Activated naive CD8-positive, alpha-beta T cell treated with anti-CD3 and anti-CD28 coated beads, Interleukin-2, amount 50 U/mL, for 24 hours (primary cell): ENCODE results near the gene UBE2R2.
A peak's percentile ranks its signal among the peaks of the same experiment; 100 is the strongest.
"Not testable (repeated sequence)": the region's sequence is repeated elsewhere in the genome, so short reads cannot be mapped to it uniquely, and the experiment has no call there.

Source experiments
- ATAC-seq: fragments of 150-1000 bp; cut with Tn5 transposase; one replicate; pipeline ENCODE4 v1.10.0; 2021
- DNase-seq: peaks from one replicate; pipeline ENCODE4 v3.0.0; 2021
- H3K27ac Mint-ChIP-seq: one replicate; pipeline ENCODE4 v1.8.0; 2021; ENCODE audit warnings: mild to moderate bottlenecking, mixed read lengths
- H3K27me3 Mint-ChIP-seq: one replicate; pipeline ENCODE4 v1.8.0; 2021; ENCODE audit warnings: mixed read lengths
- H3K36me3 Mint-ChIP-seq: one replicate; pipeline ENCODE4 v1.8.0; 2021; ENCODE audit warnings: low read depth, mixed read lengths
- H3K4me1 Mint-ChIP-seq: one replicate; pipeline ENCODE4 v1.8.0; 2021; ENCODE audit warnings: mixed read lengths
- H3K4me3 Mint-ChIP-seq: one replicate; pipeline ENCODE4 v1.8.0; 2021; ENCODE audit warnings: mild to moderate bottlenecking, moderate library complexity, mixed read lengths
- H3K9me3 Mint-ChIP-seq: one replicate; pipeline ENCODE4 v1.8.0; 2021; ENCODE audit warnings: mixed read lengths

UBE2R2 gene

GRCh38 chr9:33869243-33869642 lies 52.3 kb downstream of the UBE2R2 start:
- peaks cover 13% of the 10 kb centered on the region for H3K4me1 Mint-ChIP-seq
- not testable (repeated sequence) for H3K27me3 Mint-ChIP-seq, H3K27ac Mint-ChIP-seq, DNase-seq, H3K9me3 Mint-ChIP-seq, ATAC-seq, H3K4me3 Mint-ChIP-seq, H3K36me3 Mint-ChIP-seq

GRCh38 chr9:33877727-33878489 lies 60.9 kb downstream of the UBE2R2 start:
- no peaks in the 10 kb centered on the region for H3K9me3 Mint-ChIP-seq
- H3K4me1 Mint-ChIP-seq, result peaks cover 52% of the 10 kb centered on the region
- no peak for ATAC-seq
- H3K36me3 Mint-ChIP-seq, result peaks cover 2% of the 10 kb centered on the region
- no peak overlapping the region for H3K4me3 Mint-ChIP-seq
- no peak overlapping the region for H3K27ac Mint-ChIP-seq
- no peak for DNase-seq
- no peaks in the 10 kb centered on the region for H3K27me3 Mint-ChIP-seq

DNA sequence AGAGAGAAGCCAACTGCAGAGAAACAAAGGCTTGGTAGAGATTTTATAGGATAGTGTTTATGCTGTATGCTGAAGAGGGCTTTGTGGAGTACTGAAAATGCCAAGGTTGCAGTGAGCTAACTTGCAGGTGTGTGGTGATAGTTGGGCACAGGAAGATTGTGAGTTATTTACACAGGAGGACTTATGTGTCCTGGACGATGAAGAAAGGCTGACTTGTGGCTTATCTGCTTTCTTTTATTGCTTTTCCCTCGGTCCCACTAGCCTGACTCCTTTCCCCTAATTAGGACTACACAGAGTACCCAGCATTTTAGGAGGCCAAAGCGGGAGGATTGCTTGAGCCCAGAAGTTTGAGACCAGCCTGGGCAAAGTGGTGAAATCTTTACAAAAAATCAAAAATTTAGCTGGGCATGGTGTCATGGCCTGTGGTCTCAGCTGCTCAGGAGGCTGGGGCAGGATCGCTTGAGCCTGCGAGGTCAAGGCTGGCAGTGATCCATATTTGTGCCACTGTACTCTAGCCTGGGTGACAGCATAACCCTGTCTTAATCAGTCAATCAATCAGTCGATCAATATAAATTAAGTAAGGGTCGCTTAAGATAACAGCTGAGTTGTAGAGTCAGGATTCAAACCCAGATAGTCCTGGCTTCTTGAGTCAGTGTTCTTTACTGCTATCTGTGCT lies 61.9 kb downstream of the UBE2R2 start:
- Mint-ChIP-seq H3K4me1 (peaks cover 58% of the 10 kb centered on the region), H3K27ac (peak overlapping the region; percentile 33), H3K9me3 (no peaks in the 10 kb centered on the region), H3K27me3 (no peaks in the 10 kb centered on the region), H3K4me3 (no peak overlapping the region), H3K36me3 (peaks cover 4% of the 10 kb centered on the region)
- ATAC-seq, result no peak
- no peak for DNase-seq

DNA sequence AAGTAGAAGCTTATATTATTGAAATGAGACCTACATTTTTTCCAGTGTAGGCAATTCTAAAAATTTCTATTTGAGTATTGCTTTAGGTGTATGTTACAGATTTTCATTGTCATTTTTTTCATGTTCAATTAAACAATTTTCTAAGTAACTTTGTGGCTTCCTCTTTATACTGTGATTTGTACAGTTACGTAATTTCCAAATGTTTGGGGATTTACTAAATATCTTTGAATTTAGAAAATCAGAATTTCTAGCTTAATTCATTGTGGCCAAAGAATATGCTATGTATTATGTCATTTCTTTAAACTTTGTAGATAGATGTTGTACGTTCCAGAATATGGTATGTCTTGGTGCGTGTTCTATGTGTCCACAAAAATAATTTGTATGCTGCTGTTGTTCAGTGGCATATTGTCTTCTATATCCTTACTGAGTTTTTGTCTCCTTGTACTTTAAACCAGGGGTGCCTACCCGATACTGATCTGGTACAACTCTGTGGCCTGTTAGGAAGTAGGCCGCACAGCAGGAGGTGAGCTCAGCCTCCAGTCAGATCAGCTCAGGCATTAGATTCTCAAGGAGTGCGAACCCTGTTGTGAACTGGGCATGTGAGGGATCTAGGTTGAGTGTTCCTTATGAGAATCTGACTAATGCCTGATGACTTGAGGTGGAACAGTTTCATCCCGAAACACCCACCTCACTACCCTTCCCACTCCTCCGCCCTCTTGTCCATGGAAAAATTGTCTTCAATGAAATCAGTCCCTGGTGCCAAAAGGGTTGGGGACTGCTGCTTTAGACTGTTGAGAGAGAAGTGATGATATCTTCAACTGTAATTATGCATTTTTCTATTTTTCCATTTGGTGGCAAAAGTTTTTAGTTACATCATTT lies 63.5 kb downstream of the UBE2R2 start:
- DNase-seq, result no peak
- no peaks in the 10 kb centered on the region for H3K27me3 Mint-ChIP-seq
- H3K27ac Mint-ChIP-seq, result peak overlapping the region; percentile 93
- H3K4me1 Mint-ChIP-seq, result peaks cover 69% of the 10 kb centered on the region
- ATAC-seq, result no peak
- H3K4me3 Mint-ChIP-seq, result peak overlapping the region; percentile 24
- H3K36me3 Mint-ChIP-seq, result peaks cover 4% of the 10 kb centered on the region
- no peaks in the 10 kb centered on the region for H3K9me3 Mint-ChIP-seq

- ATAC-seq, result peak; percentile 90
- peak overlapping the region; percentile 93 for H3K27ac Mint-ChIP-seq
- no peaks in the 10 kb centered on the region for H3K27me3 Mint-ChIP-seq
- peaks cover 68% of the 10 kb centered on the region for H3K4me1 Mint-ChIP-seq
- H3K36me3 Mint-ChIP-seq, result peaks cover 4% of the 10 kb centered on the region
- no peak for DNase-seq
- no peaks in the 10 kb centered on the region for H3K9me3 Mint-ChIP-seq
- H3K4me3 Mint-ChIP-seq, result peak overlapping the region; percentile 22
Observed at GRCh38 chr9:33881635-33882034, 64.7 kb downstream of the UBE2R2 start.

- Mint-ChIP-seq H3K4me1 (peaks cover 45% of the 10 kb centered on the region), H3K36me3 (peaks cover 7% of the 10 kb centered on the region), H3K9me3 (no peaks in the 10 kb centered on the region), H3K4me3 (no peak overlapping the region), H3K27ac (no peak overlapping the region), H3K27me3 (no peaks in the 10 kb centered on the region)
- no peak for ATAC-seq
- DNase-seq, result no peak
Observed at GRCh38 chr9:33884856-33885701, 68.1 kb downstream of the UBE2R2 start.

DNA sequence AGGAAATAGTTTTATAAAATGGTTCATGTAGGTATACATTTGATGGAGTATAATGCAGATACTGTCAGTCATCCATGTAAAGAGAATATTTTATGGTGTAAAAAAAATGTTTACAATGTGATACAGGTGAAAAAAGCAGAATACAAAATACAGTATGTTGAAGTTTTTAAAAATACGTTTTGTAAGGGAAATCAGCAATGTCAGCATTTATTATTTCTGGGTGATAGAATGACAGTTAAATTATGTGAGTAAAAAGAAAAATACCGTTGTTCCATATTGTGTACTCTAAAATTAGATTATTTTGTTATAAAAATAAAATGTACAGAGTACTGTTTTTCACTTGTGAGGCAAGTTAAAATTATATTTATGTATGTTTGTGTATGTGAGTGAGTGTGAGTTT lies 69.0 kb downstream of the UBE2R2 start:
- no peaks in the 10 kb centered on the region for H3K9me3 Mint-ChIP-seq
- peaks cover 7% of the 10 kb centered on the region for H3K36me3 Mint-ChIP-seq
- no peaks in the 10 kb centered on the region for H3K27me3 Mint-ChIP-seq
- no peak for ATAC-seq
- no peak overlapping the region for H3K27ac Mint-ChIP-seq
- no peak overlapping the region for H3K4me3 Mint-ChIP-seq
- no peak for DNase-seq
- H3K4me1 Mint-ChIP-seq, result peaks cover 36% of the 10 kb centered on the region

DNA sequence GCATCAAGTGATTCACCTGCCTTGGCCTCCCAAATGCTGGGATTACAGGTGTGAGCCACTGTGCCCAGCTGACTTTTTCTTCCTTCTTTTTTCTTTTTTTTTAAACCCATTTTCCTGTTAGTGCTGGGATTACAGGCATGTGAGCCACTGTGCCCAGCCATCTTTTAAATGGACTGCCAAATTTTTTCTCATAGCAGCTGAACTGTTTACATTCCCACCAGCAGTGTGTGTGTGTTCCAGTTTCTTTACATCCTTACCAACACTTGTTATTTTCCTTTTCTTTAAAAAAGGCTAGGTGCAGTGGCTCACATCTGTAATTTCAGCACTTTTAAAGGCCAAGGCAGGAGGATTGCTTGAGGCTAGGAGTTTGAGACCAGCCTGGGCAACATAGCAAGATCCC lies 76.9 kb downstream of the UBE2R2 start:
- no peak for DNase-seq
- H3K9me3 Mint-ChIP-seq, result no peaks in the 10 kb centered on the region
- H3K36me3 Mint-ChIP-seq, result peaks cover 20% of the 10 kb centered on the region
- H3K27me3 Mint-ChIP-seq, result no peaks in the 10 kb centered on the region
- no peak for ATAC-seq
- H3K4me1 Mint-ChIP-seq, result peaks cover 8% of the 10 kb centered on the region
- H3K27ac Mint-ChIP-seq, result no peak overlapping the region
- no peak overlapping the region for H3K4me3 Mint-ChIP-seq

- Mint-ChIP-seq H3K4me1 (peaks cover 8% of the 10 kb centered on the region), H3K9me3 (no peaks in the 10 kb centered on the region), H3K27ac (no peak overlapping the region), H3K36me3 (peaks cover 20% of the 10 kb centered on the region), H3K4me3 (no peak overlapping the region), H3K27me3 (no peaks in the 10 kb centered on the region)
- DNase-seq, result no peak
- no peak for ATAC-seq
Observed at GRCh38 chr9:33894316-33894715, 77.4 kb downstream of the UBE2R2 start.

- peak overlapping the region; percentile 54 for H3K27ac Mint-ChIP-seq
- no peaks in the 10 kb centered on the region for H3K27me3 Mint-ChIP-seq
- H3K4me3 Mint-ChIP-seq, result no peak overlapping the region
- H3K9me3 Mint-ChIP-seq, result no peaks in the 10 kb centered on the region
- H3K36me3 Mint-ChIP-seq, result peaks cover 34% of the 10 kb centered on the region
- H3K4me1 Mint-ChIP-seq, result peaks cover 3% of the 10 kb centered on the region
- DNase-seq, result no peak
- ATAC-seq, result no peak
Observed at GRCh38 chr9:33903157-33903780, 86.3 kb downstream of the UBE2R2 start.

GRCh38 chr9:33905137-33905536 lies 88.2 kb downstream of the UBE2R2 start:
- DNase-seq, result no peak
- Mint-ChIP-seq H3K4me1 (peaks cover 3% of the 10 kb centered on the region), H3K4me3 (no peak overlapping the region), H3K36me3 (peaks cover 28% of the 10 kb centered on the region), H3K9me3 (no peaks in the 10 kb centered on the region), H3K27ac (no peak overlapping the region), H3K27me3 (no peaks in the 10 kb centered on the region)
- ATAC-seq, result no peak

- H3K36me3 Mint-ChIP-seq, result peaks cover 16% of the 10 kb centered on the region
- no peak overlapping the region for H3K4me3 Mint-ChIP-seq
- H3K4me1 Mint-ChIP-seq, result peaks cover 3% of the 10 kb centered on the region
- DNase-seq, result no peak
- no peak overlapping the region for H3K27ac Mint-ChIP-seq
- no peak for ATAC-seq
- H3K9me3 Mint-ChIP-seq, result no peaks in the 10 kb centered on the region
- H3K27me3 Mint-ChIP-seq, result no peaks in the 10 kb centered on the region
Observed at GRCh38 chr9:33906769-33907168, 89.8 kb downstream of the UBE2R2 start.

GRCh38 chr9:33907347-33907746 lies 90.4 kb downstream of the UBE2R2 start:
- Mint-ChIP-seq H3K27ac (no peak overlapping the region), H3K4me1 (peaks cover 3% of the 10 kb centered on the region), H3K4me3 (no peak overlapping the region), H3K9me3 (no peaks in the 10 kb centered on the region), H3K27me3 (no peaks in the 10 kb centered on the region), H3K36me3 (peaks cover 14% of the 10 kb centered on the region)
- DNase-seq, result no peak
- ATAC-seq, result no peak

GRCh38 chr9:33908114-33908513 lies 91.2 kb downstream of the UBE2R2 start:
- no peak overlapping the region for H3K27ac Mint-ChIP-seq
- H3K9me3 Mint-ChIP-seq, result no peaks in the 10 kb centered on the region
- H3K27me3 Mint-ChIP-seq, result no peaks in the 10 kb centered on the region
- no peak for DNase-seq
- H3K4me1 Mint-ChIP-seq, result peaks cover 3% of the 10 kb centered on the region
- peaks cover 16% of the 10 kb centered on the region for H3K36me3 Mint-ChIP-seq
- H3K4me3 Mint-ChIP-seq, result no peak overlapping the region
- ATAC-seq, result no peak
